HepG2 (cell line): ENCODE measurements around the gene EPS8L3. TPM values are rescaled to one million over a fixed set of nuclear protein-coding genes. Genes with fewer than 3 reads are reported as not detected.
A peak's percentile ranks its signal among the peaks of the same experiment; 100 is the strongest.

Experiments
- ATAC-seq: fragments of 200-7000 bp; cut with Tn5 transposase; 3 replicates; pipeline ENCODE4 v1.9.1; 2020; ENCODE audit warnings: mild to moderate bottlenecking, moderate library complexity
- BruUV-seq: library from RNA; stranded (reverse); fragments of 400-500 nt; replicated peaks from 2 replicates; lab custom pipeline; 2021; lab: Mats Ljungman, UMichigan
- CTCF ChIA-PET: fragments of 300-600 bp; formaldehyde crosslinking; extraction: SDS; loops from one replicate; lab custom pipeline; 2021; ENCODE audit warnings: low total read pairs, inconsistent platforms, low intra/inter-chr PET ratio; lab: Yijun Ruan, JAX
- POLR2A ChIA-PET: fragments of 350-600 bp; sonication (Branson Sonifier 250); formaldehyde crosslinking; loops from one replicate; lab custom pipeline; 2020; ENCODE audit warnings: antibody characterized with exemption, inconsistent platforms; lab: Yijun Ruan, JAX
- DNase-seq: peaks from one replicate; pipeline ENCODE4 v3.0.0-alpha.2; 2015; ENCODE audit warnings: low spot score
- FAIRE-seq: peaks from 3 replicates; lab custom pipeline; 2011; peaks lifted over from hg19 to GRCh38; lab: Jason Lieb, UNC
- H2AFZ ChIP-seq: one replicate; pipeline ENCODE4 v1.6.1; 2011; ENCODE audit warnings: low read length, inconsistent platforms
- H3K27ac ChIP-seq: fragments of 300-600 bp; 3 replicates; pipeline ENCODE4 v1.8.0; 2011; ENCODE audit warnings: mixed run types, mild to moderate bottlenecking, mixed read lengths, low read length, inconsistent platforms; ENCODE audit not compliant: insufficient read depth; ENCODE audit errors: extremely low read length
- H3K27me3 ChIP-seq, 2 experiments: fragments of 200-600 bp in 1 of 2; 2 replicates in 1 of 2; 3 replicates in 1 of 2; pipeline versions ENCODE4 v1.6.0 to v1.8.0; 2011; ENCODE audit warnings: low read length in 2 of 2, mild to moderate bottlenecking in 2 of 2, moderate library complexity in 2 of 2, inconsistent platforms in 1 of 2; ENCODE audit not compliant: insufficient read depth in 2 of 2, control insufficient read depth in 1 of 2
- H3K36me3 ChIP-seq, 2 experiments: fragments of 200-600 bp in 1 of 2; replicated peaks in 1 of 2; 2 replicates in 1 of 2; 3 replicates in 1 of 2; pipeline versions ENCODE4 v1.5.1 to v1.8.0; 2011; ENCODE audit warnings: low read length in 2 of 2, inconsistent platforms in 1 of 2; ENCODE audit not compliant: insufficient read depth in 2 of 2, control insufficient read depth in 1 of 2
- H3K4me1 ChIP-seq: 2 replicates; pipeline ENCODE4 v1.5.1; 2012; ENCODE audit warnings: low read length, inconsistent platforms; ENCODE audit not compliant: insufficient read depth
- H3K4me2 ChIP-seq: 2 replicates; pipeline ENCODE4 v1.6.0; 2011; ENCODE audit warnings: low read depth, low read length, inconsistent platforms
- H3K4me3 ChIP-seq, 3 experiments: fragments of 200-600 bp in 1 of 3; sonication (generic), shearing (Covaris generic) in 1 of 3; replicated peaks in 1 of 3; 2 replicates each; pipeline ENCODE4 v1.5.1; 2011 to 2016; ENCODE audit warnings: low read length in 3 of 3, inconsistent platforms in 2 of 3, low read depth in 2 of 3, mild to moderate bottlenecking in 2 of 3, control low read depth in 1 of 3, mixed read lengths in 1 of 3; ENCODE audit not compliant: insufficient read depth in 1 of 3
- H3K79me2 ChIP-seq: one replicate; pipeline ENCODE4 v1.6.1; 2011; ENCODE audit warnings: low read length, inconsistent platforms; ENCODE audit not compliant: insufficient read depth
- H3K9ac ChIP-seq: 2 replicates; pipeline ENCODE4 v1.6.0; 2011; ENCODE audit warnings: mild to moderate bottlenecking, low read depth, low read length, inconsistent platforms; ENCODE audit not compliant: insufficient read depth
- H3K9me3 ChIP-seq: 2 replicates; pipeline ENCODE4 v1.5.1; 2012; ENCODE audit warnings: mild to moderate bottlenecking, low read length
- H4K20me1 ChIP-seq: 2 replicates; pipeline ENCODE4 v1.6.0; 2011; ENCODE audit warnings: inconsistent platforms, mild to moderate bottlenecking, low read length, moderate library complexity; ENCODE audit not compliant: insufficient read depth
- MIER3 ChIP-seq: IDR thresholded peaks from 2 replicates; pipeline ENCODE4 v1.6.1; 2016; ENCODE audit warnings: missing compliant biosample characterization, borderline replicate concordance
- RAD21 ChIP-seq: fragments of 450-650 bp; formaldehyde crosslinking; IDR thresholded peaks from 2 replicates; pipeline ENCODE4 v1.5.0; 2020; ENCODE audit warnings: mild to moderate bottlenecking
- SMC3 ChIP-seq: IDR thresholded peaks from 2 replicates; pipeline ENCODE4 v1.6.1; 2011; ENCODE audit warnings: low read length, improper control_type of control experiment
- STAG1 ChIP-seq: sonication (generic); formaldehyde crosslinking; IDR thresholded peaks from 2 replicates; pipeline ENCODE4 v1.4.0; 2020; ENCODE audit warnings: missing genetic modification reagents
- ZC3H13 ChIP-seq: sonication (generic); formaldehyde crosslinking; IDR thresholded peaks from 2 replicates; pipeline ENCODE4 v1.8.1; 2023; ENCODE audit warnings: mild to moderate bottlenecking, missing genetic modification reagents, moderate library complexity
- ZNF142 ChIP-seq: sonication (generic); formaldehyde crosslinking; IDR thresholded peaks from 2 replicates; pipeline ENCODE4 v1.4.0; 2020; ENCODE audit warnings: missing genetic modification reagents
- ZNF777 ChIP-seq: sonication (generic); formaldehyde crosslinking; IDR thresholded peaks from 2 replicates; pipeline ENCODE4 v1.4.0; 2020; ENCODE audit warnings: missing genetic modification reagents
- ZSCAN25 ChIP-seq: sonication (generic); formaldehyde crosslinking; IDR thresholded peaks from 2 replicates; pipeline ENCODE4 v1.8.0; 2022; ENCODE audit warnings: mild to moderate bottlenecking, missing genetic modification reagents
- ZSCAN31 ChIP-seq: sonication (generic); formaldehyde crosslinking; IDR thresholded peaks from 2 replicates; pipeline ENCODE4 v1.5.0; 2020; ENCODE audit warnings: low read depth, mild to moderate bottlenecking, missing genetic modification reagents
- WGBS: methylation state at CpG from one replicate; pipeline ENCODE4 v1.1.6; 2017; ENCODE audit warnings: low lambda C conversion rate; 5-methylcytosine and 5-hydroxymethylcytosine counted together
- in situ Hi-C: cut with HindIII; loops from 2 replicates; pipeline ENCODE4 v1.10.0; 2017; ENCODE audit warnings: low pct_unique_long_range_greater_than_20kb; ENCODE audit not compliant: extremely low pct_ligation_motif_present
- intact Hi-C: fragments of 100-400 bp; cut with micrococcal nuclease; formaldehyde crosslinking; loops from one replicate; pipeline ENCODE4 v1.10.0; 2022; ENCODE audit not compliant: unreplicated experiment
- polyA plus RNA-seq, 8 experiments: library from polyadenylated mRNA; depleted of rRNA in 3 of 8; stranded (reverse) in 7 of 8; unstranded in 1 of 8; fragments of >200 nt; fragmentation: Illumina TruSeq in 4 of 8; extraction: Trizol in 4 of 8; gene quantifications; 2 replicates each; pipeline versions ENCODE4 v1.2.1 to v1.2.3, GENCODE V29; 2011 to 2016; ENCODE audit warnings: low read depth in 4 of 8, missing spikeins in 1 of 8, mixed read lengths in 1 of 8; ENCODE audit not compliant: insufficient read depth in 1 of 8
- total RNA-seq, 5 experiments: library from RNA; depleted of rRNA; stranded (reverse); fragments of >200 nt; fragmentation: Illumina TruSeq; extraction: Trizol; gene quantifications; 2 replicates each; pipeline ENCODE4 v1.2.3, GENCODE V29; 2016; ENCODE audit warnings: low read depth in 1 of 5

The EPS8L3 gene
- total and polyA plus RNA-seq, 2 of the 13 experiments (the other 11 are each of a cell fraction or from before 2014, with no cell fraction given), result 18.2 to 106 TPM

GRCh38 chr1:109719337-109719837 lies 44.3 kb downstream of the EPS8L3 start (continued):
- no peak for TF ChIP-seq MIER3
- no peak for TF ChIP-seq ZSCAN25 (CRISPR knock-in tag)
- TF ChIP-seq ZNF777 (CRISPR knock-in tag), result no peak

- H3K9ac ChIP-seq, result no peak overlapping the region
- in situ Hi-C loops, result loop anchor here (5.0 to 10.0 kb wide), 3 partner anchors 54 to 174 kb away; partner anchors contain the start of genes GNAI3 and GSTM2
- peaks cover 3 to 35% of the 10 kb centered on the region in 2 experiments; a peak in 3 of 5 replicates for H3K27me3 ChIP-seq
- H3K27ac ChIP-seq, result no peak overlapping the region
- no peaks in the 10 kb centered on the region for H3K79me2 ChIP-seq
- H3K4me1 ChIP-seq, result no peaks in the 10 kb centered on the region
- no TSS peak for BruUV-seq
- 0% methylated on average over 2 of the region's 2 CpGs for WGBS
- H4K20me1 ChIP-seq, result no peaks in the 10 kb centered on the region
- ChIA-PET CTCF (interaction anchor here (0.6 to 2.6 kb wide), 3 partner anchors 55 to 304 kb away, joined by 3 to 15 read pairs (median 5); no protein-coding TSS in a partner anchor), POLR2A (no interaction called here)
- no peaks in the 10 kb centered on the region for H3K36me3 ChIP-seq
- ATAC-seq (peak; percentile 93), DNase-seq (peak; percentile 65), FAIRE-seq (peak; percentile 52)
- intact Hi-C loops, result loop anchor here (1.0 to 10.0 kb wide), 2 partner anchors 55 to 266 kb away; partner anchors contain the start of gene AHCYL1
- no peak overlapping the region for H3K4me3 ChIP-seq
- H3K4me2 ChIP-seq, result no peak overlapping the region
- H2AFZ ChIP-seq, result no peak overlapping the region
- H3K9me3 ChIP-seq, result no peaks in the 10 kb centered on the region
- peak; percentile 86 for TF ChIP-seq STAG1 (CRISPR knock-in tag)
- TF ChIP-seq ZC3H13, result no peak
- TF ChIP-seq SMC3, result peak; percentile 74
- TF ChIP-seq RAD21 (CRISPR knock-in tag), result 0 out of 2 replicates have a peak, but pooled peaks have one; percentile 25
- no peak for TF ChIP-seq ZNF142 (CRISPR knock-in tag)
- 0 out of 2 replicates have a peak, but pooled peaks have one; percentile 14 for TF ChIP-seq ZSCAN31 (CRISPR knock-in tag)
Measured at GRCh38 chr1:109718495-109718894, 45.2 kb downstream of the EPS8L3 start.
